GM18526 (cell line): ENCODE measurements around the gene HUNK.

ENCODE experiments used
- POLR2A ChIP-seq: IDR thresholded peaks from 3 replicates; pipeline ENCODE4 v1.6.1; 2011; ENCODE audit not compliant: insufficient read length; ENCODE audit errors: extremely low read depth

The HUNK gene

GRCh38 chr21:31948676-31949075 lies 75.9 kb downstream of the HUNK start:
- TF ChIP-seq POLR2A: no peak

GRCh38 chr21:31952828-31953227 lies 80.0 kb downstream of the HUNK start:
- TF ChIP-seq POLR2A: no peak

- TF ChIP-seq POLR2A: no peak
These were observed 84.8 kb downstream of the HUNK start for GRCh38 chr21:31957631-31958030.

- TF ChIP-seq POLR2A: no peak
These were observed 87.1 kb downstream of the HUNK start for GRCh38 chr21:31959881-31960280.

GRCh38 chr21:31961027-31961426 lies 88.2 kb downstream of the HUNK start:
- TF ChIP-seq POLR2A: no peak

- TF ChIP-seq POLR2A: no peak
These were observed 88.9 kb downstream of the HUNK start for GRCh38 chr21:31961704-31962103.

GRCh38 chr21:31964692-31965091 lies 91.9 kb downstream of the HUNK start:
- no peak for TF ChIP-seq POLR2A

- no peak for TF ChIP-seq POLR2A
These were observed 94.5 kb downstream of the HUNK start for GRCh38 chr21:31967334-31967733.

- no peak for TF ChIP-seq POLR2A
These were observed 99.8 kb downstream of the HUNK start for GRCh38 chr21:31972622-31973021.

- TF ChIP-seq POLR2A: no peak
These were observed 100.7 kb downstream of the HUNK start for GRCh38 chr21:31973402-31973944.

GRCh38 chr21:31974454-31974985 lies 101.7 kb downstream of the HUNK start:
- TF ChIP-seq POLR2A: no peak

GRCh38 chr21:31975491-31975890 lies 102.7 kb downstream of the HUNK start:
- TF ChIP-seq POLR2A: no peak

- no peak for TF ChIP-seq POLR2A
These were observed 105.0 kb downstream of the HUNK start for GRCh38 chr21:31977816-31978215.

GRCh38 chr21:31983120-31983519 lies 110.3 kb downstream of the HUNK start:
- no peak for TF ChIP-seq POLR2A

GRCh38 chr21:31983554-31983953 lies 110.7 kb downstream of the HUNK start:
- no peak for TF ChIP-seq POLR2A

- TF ChIP-seq POLR2A: no peak
These were observed 112.6 kb downstream of the HUNK start for GRCh38 chr21:31985398-31985797.
